HepG2 (cell line): Measurements from ENCODE around the gene XPO5. TPM values are rescaled to one million over a fixed set of nuclear protein-coding genes. Genes with fewer than 3 reads are reported as not detected.

ENCODE experiments used
- HOXA9 ChIP-seq: sonication (generic); formaldehyde crosslinking; IDR thresholded peaks from 2 replicates; pipeline ENCODE4 v1.8.1; 2022; ENCODE audit warnings: missing genetic modification reagents, mild to moderate bottlenecking, moderate library complexity, borderline replicate concordance
- NFYB ChIP-seq: sonication (generic); formaldehyde crosslinking; IDR thresholded peaks from 2 replicates; pipeline ENCODE4 v1.4.0; 2020; ENCODE audit warnings: missing genetic modification reagents
- SUZ12 ChIP-seq: fragments of 150-350 bp; IDR thresholded peaks from 2 replicates; pipeline ENCODE4 v1.6.1; 2014; ENCODE audit warnings: low read depth, low read length
- TFE3 ChIP-seq: IDR thresholded peaks from 2 replicates; pipeline ENCODE4 v1.6.1; 2016
- ZBTB39 ChIP-seq: sonication (generic); formaldehyde crosslinking; IDR thresholded peaks from 2 replicates; pipeline ENCODE4 v1.5.0; 2020; ENCODE audit warnings: missing genetic modification reagents
- ZNF230 ChIP-seq: sonication (generic); formaldehyde crosslinking; IDR thresholded peaks from 2 replicates; pipeline ENCODE4 v1.4.0; 2020; ENCODE audit warnings: mild to moderate bottlenecking, missing genetic modification reagents
- ZNF251 ChIP-seq: sonication (generic); formaldehyde crosslinking; IDR thresholded peaks from 2 replicates; pipeline ENCODE4 v1.9.0; 2021; ENCODE audit warnings: mild to moderate bottlenecking, missing genetic modification reagents
- ZNF260 ChIP-seq: sonication (generic); formaldehyde crosslinking; IDR thresholded peaks from 2 replicates; pipeline ENCODE4 v1.4.0; 2020; ENCODE audit warnings: missing genetic modification reagents, low read depth, mild to moderate bottlenecking, borderline replicate concordance
- ZNF660 ChIP-seq: sonication (generic); formaldehyde crosslinking; IDR thresholded peaks from 2 replicates; pipeline ENCODE4 v1.5.1; 2020; ENCODE audit warnings: mild to moderate bottlenecking, low read depth, missing genetic modification reagents, borderline replicate concordance
- ZNF713 ChIP-seq: sonication (generic); formaldehyde crosslinking; IDR thresholded peaks from 2 replicates; pipeline ENCODE4 v1.4.0; 2020; ENCODE audit warnings: mild to moderate bottlenecking, missing genetic modification reagents
- ZNF746 ChIP-seq: sonication (generic); formaldehyde crosslinking; IDR thresholded peaks from 2 replicates; pipeline ENCODE4 v1.8.0; 2022; ENCODE audit warnings: mild to moderate bottlenecking, missing genetic modification reagents
- ZUFSP ChIP-seq: sonication (generic); formaldehyde crosslinking; IDR thresholded peaks from 2 replicates; pipeline ENCODE4 v1.9.0; 2021; ENCODE audit warnings: missing genetic modification reagents, mild to moderate bottlenecking, borderline replicate concordance
- polyA plus RNA-seq, 8 experiments: library from polyadenylated mRNA; depleted of rRNA in 3 of 8; stranded (reverse) in 7 of 8; unstranded in 1 of 8; fragments of >200 nt; fragmentation: Illumina TruSeq in 4 of 8; extraction: Trizol in 4 of 8; gene quantifications; 2 replicates each; pipeline versions ENCODE4 v1.2.1 to v1.2.3, GENCODE V29; 2011 to 2016; ENCODE audit warnings: low read depth in 4 of 8, missing spikeins in 1 of 8, mixed read lengths in 1 of 8; ENCODE audit not compliant: insufficient read depth in 1 of 8
- total RNA-seq, 5 experiments: library from RNA; depleted of rRNA; stranded (reverse); fragments of >200 nt; fragmentation: Illumina TruSeq; extraction: Trizol; gene quantifications; 2 replicates each; pipeline ENCODE4 v1.2.3, GENCODE V29; 2016; ENCODE audit warnings: low read depth in 1 of 5
- TF ChIP-seq, protein P1 (sequence below): sonication (generic); formaldehyde crosslinking; IDR thresholded peaks from 2 replicates; pipeline ENCODE4 v1.5.0; 2020; ENCODE audit warnings: mild to moderate bottlenecking, missing genetic modification reagents, borderline replicate concordance
- TF ChIP-seq, protein P2 (sequence below): IDR thresholded peaks from 2 replicates; pipeline ENCODE4 v1.6.1; 2016; ENCODE audit warnings: low read depth, borderline replicate concordance

The XPO5 gene
- total and polyA plus RNA-seq, 2 of the 13 experiments (the other 11 are each of a cell fraction or from before 2014, with no cell fraction given) = 52.2 to 68.0 TPM

DNA sequence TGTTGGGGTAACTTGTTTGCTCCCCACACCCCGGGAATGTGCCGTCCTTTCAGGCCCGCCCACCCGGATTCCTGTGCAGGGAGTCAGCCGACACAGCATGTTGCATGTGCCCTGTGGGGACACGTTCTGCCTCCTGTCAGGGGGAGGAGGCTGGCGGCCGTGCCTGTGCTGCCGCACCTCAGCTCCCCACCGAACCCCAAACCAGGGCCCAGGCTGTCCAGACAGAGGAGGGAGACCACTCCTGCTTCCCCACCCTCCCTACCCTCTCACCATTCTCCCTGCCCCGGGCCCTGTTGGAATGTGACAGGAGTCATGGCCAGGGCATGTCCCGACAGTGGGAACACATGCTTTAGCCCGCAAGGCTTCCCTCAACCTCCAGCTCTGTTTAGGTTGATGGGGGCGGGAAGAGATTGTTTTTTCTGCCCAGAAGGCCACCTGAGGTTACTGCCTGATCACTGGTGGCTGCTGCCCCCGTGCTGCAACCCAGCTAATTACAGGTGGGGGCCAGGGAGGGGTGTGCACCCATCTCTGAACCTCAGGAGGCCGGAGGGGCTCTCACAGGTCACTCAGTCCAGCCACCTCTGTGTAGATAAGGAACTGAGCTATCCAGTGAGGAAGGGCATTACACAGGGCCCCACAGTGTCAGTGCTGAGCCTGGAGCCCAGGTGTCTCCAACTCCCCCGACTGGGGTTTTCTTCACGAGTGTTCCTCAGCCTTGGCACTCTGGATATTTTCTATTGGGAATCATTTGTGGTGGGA lies 79.3 kb downstream of the XPO5 start (continued):
- TF ChIP-seq, protein P1, sequence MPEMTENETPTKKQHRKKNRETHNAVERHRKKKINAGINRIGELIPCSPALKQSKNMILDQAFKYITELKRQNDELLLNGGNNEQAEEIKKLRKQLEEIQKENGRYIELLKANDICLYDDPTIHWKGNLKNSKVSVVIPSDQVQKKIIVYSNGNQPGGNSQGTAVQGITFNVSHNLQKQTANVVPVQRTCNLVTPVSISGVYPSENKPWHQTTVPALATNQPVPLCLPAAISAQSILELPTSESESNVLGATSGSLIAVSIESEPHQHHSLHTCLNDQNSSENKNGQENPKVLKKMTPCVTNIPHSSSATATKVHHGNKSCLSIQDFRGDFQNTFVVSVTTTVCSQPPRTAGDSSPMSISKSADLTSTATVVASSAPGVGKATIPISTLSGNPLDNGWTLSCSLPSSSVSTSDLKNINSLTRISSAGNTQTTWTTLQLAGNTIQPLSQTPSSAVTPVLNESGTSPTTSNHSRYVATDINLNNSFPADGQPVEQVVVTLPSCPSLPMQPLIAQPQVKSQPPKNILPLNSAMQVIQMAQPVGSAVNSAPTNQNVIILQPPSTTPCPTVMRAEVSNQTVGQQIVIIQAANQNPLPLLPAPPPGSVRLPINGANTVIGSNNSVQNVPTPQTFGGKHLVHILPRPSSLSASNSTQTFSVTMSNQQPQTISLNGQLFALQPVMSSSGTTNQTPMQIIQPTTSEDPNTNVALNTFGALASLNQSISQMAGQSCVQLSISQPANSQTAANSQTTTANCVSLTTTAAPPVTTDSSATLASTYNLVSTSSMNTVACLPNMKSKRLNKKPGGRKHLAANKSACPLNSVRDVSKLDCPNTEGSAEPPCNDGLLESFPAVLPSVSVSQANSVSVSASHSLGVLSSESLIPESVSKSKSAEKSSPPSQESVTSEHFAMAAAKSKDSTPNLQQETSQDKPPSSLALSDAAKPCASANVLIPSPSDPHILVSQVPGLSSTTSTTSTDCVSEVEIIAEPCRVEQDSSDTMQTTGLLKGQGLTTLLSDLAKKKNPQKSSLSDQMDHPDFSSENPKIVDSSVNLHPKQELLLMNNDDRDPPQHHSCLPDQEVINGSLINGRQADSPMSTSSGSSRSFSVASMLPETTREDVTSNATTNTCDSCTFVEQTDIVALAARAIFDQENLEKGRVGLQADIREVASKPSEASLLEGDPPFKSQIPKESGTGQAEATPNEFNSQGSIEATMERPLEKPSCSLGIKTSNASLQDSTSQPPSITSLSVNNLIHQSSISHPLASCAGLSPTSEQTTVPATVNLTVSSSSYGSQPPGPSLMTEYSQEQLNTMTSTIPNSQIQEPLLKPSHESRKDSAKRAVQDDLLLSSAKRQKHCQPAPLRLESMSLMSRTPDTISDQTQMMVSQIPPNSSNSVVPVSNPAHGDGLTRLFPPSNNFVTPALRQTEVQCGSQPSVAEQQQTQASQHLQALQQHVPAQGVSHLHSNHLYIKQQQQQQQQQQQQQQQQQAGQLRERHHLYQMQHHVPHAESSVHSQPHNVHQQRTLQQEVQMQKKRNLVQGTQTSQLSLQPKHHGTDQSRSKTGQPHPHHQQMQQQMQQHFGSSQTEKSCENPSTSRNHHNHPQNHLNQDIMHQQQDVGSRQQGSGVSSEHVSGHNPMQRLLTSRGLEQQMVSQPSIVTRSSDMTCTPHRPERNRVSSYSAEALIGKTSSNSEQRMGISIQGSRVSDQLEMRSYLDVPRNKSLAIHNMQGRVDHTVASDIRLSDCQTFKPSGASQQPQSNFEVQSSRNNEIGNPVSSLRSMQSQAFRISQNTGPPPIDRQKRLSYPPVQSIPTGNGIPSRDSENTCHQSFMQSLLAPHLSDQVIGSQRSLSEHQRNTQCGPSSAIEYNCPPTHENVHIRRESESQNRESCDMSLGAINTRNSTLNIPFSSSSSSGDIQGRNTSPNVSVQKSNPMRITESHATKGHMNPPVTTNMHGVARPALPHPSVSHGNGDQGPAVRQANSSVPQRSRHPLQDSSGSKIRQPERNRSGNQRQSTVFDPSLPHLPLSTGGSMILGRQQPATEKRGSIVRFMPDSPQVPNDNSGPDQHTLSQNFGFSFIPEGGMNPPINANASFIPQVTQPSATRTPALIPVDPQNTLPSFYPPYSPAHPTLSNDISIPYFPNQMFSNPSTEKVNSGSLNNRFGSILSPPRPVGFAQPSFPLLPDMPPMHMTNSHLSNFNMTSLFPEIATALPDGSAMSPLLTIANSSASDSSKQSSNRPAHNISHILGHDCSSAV (CRISPR knock-in tag) = peak; percentile 68; the same call in 1 of the 2 replicates
- TF ChIP-seq NFYB (CRISPR knock-in tag) (no peak), ZUFSP (CRISPR knock-in tag) (no peak), ZNF251 (CRISPR knock-in tag) (no peak), TFE3 (CRISPR knock-in tag) (no peak), ZNF660 (CRISPR knock-in tag) (no peak), ZNF230 (CRISPR knock-in tag) (no peak), ZNF746 (no peak), SUZ12 (no peak), ZNF260 (no peak), ZBTB39 (no peak), HOXA9 (CRISPR knock-in tag) (no peak), ZNF713 (CRISPR knock-in tag) (no peak)
- TF ChIP-seq, protein P2, sequence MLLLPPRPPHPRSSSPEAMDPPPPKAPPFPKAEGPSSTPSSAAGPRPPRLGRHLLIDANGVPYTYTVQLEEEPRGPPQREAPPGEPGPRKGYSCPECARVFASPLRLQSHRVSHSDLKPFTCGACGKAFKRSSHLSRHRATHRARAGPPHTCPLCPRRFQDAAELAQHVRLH (CRISPR knock-in tag) = peak; percentile 65; the same call in 1 of the 2 replicates
